Keratinocyte (primary cell): ENCODE data around the gene TEKT3. TPM values are rescaled to one million over a fixed set of nuclear protein-coding genes. Genes with fewer than 3 reads are reported as not detected.

Source experiments
- DNase-seq: peaks from one replicate; pipeline ENCODE4 v3.0.0-alpha.2; 2011; ENCODE audit warnings: low read depth, missing footprints, low spot score
- FAIRE-seq: peaks from 2 replicates; lab custom pipeline; 2011; peaks lifted over from hg19 to GRCh38; lab: Jason Lieb, UNC
- H2AFZ ChIP-seq: 2 replicates; pipeline ENCODE4 v1.6.0; 2012; ENCODE audit warnings: low read length, control low read depth, inconsistent platforms; ENCODE audit not compliant: control insufficient read depth
- H3K27ac ChIP-seq: 2 replicates; pipeline ENCODE4 v1.5.1; 2011; ENCODE audit warnings: low read length; ENCODE audit not compliant: control insufficient read depth, insufficient read depth
- H3K27me3 ChIP-seq: 3 replicates; pipeline ENCODE4 v1.6.0; 2011; ENCODE audit warnings: low read length; ENCODE audit not compliant: control insufficient read depth, insufficient read depth; ENCODE audit errors: extremely low read depth
- H3K36me3 ChIP-seq, 2 experiments: 2 replicates in 1 of 2; 3 replicates in 1 of 2; pipeline ENCODE4 v1.5.1; 2011; ENCODE audit warnings: low read length in 2 of 2, mild to moderate bottlenecking in 1 of 2; ENCODE audit not compliant: control insufficient read depth in 2 of 2, insufficient read depth in 2 of 2; ENCODE audit errors: extremely low read depth in 1 of 2
- H3K4me1 ChIP-seq: 3 replicates; pipeline ENCODE4 v1.5.1; 2011; ENCODE audit warnings: low read length; ENCODE audit not compliant: control insufficient read depth, insufficient read depth; ENCODE audit errors: extremely low read depth
- H3K4me2 ChIP-seq: 3 replicates; pipeline ENCODE4 v1.6.0; 2011; ENCODE audit warnings: low read depth, low read length; ENCODE audit not compliant: control insufficient read depth, insufficient read depth; ENCODE audit errors: extremely low read depth
- H3K4me3 ChIP-seq, 3 experiments: fragments of 200-600 bp in 1 of 3; sonication (generic) in 1 of 3; 2 replicates in 2 of 3; 3 replicates in 1 of 3; pipeline ENCODE4 v1.5.1; 2011 to 2016; ENCODE audit warnings: low read length in 3 of 3, mild to moderate bottlenecking in 3 of 3, control low read depth in 2 of 3, inconsistent platforms in 1 of 3, low read depth in 1 of 3, mixed read lengths in 1 of 3, mixed run types in 1 of 3, moderate library complexity in 1 of 3; ENCODE audit not compliant: control insufficient read depth in 2 of 3, insufficient read depth in 2 of 3; ENCODE audit errors: extremely low read depth in 1 of 3
- H3K79me2 ChIP-seq: 2 replicates; pipeline ENCODE4 v1.6.0; 2012; ENCODE audit warnings: low read length; ENCODE audit not compliant: control insufficient read depth, insufficient read depth
- H3K9ac ChIP-seq: 3 replicates; pipeline ENCODE4 v1.6.0; 2011; ENCODE audit warnings: low read length; ENCODE audit not compliant: control insufficient read depth, insufficient read depth; ENCODE audit errors: extremely low read depth
- H3K9me1 ChIP-seq: 3 replicates; pipeline ENCODE4 v1.6.0; 2011; ENCODE audit warnings: low read length; ENCODE audit not compliant: control insufficient read depth, insufficient read depth; ENCODE audit errors: extremely low read depth
- H3K9me3 ChIP-seq: 2 replicates; pipeline ENCODE4 v1.5.1; 2012; ENCODE audit warnings: low read depth, low read length; ENCODE audit not compliant: control insufficient read depth
- H4K20me1 ChIP-seq: 3 replicates; pipeline ENCODE4 v1.6.0; 2011; ENCODE audit warnings: low read length; ENCODE audit not compliant: control insufficient read depth, insufficient read depth; ENCODE audit errors: extremely low read depth
- EZH2 ChIP-seq: IDR thresholded peaks from one replicate; pipeline ENCODE4 v1.6.1; 2012; ENCODE audit warnings: inconsistent platforms, mild to moderate bottlenecking, low read length, moderate library complexity
- dilution Hi-C: fragments of 300-500 bp; cut with MboI; formaldehyde crosslinking; loops from one replicate; pipeline ENCODE4 v1.7.0; 2020; ENCODE audit warnings: low sequenced_read_pairs; ENCODE audit not compliant: extremely low pct_ligation_motif_present
- polyA plus RNA-seq, 5 experiments: library from polyadenylated mRNA; depleted of rRNA in 3 of 5; stranded (reverse) in 3 of 5; stranded (forward) in 1 of 5; unstranded in 1 of 5; fragments of >200 nt; gene quantifications; 1 replicate in 1 of 5; 2 replicates in 3 of 5; 3 replicates in 1 of 5; pipeline versions ENCODE4 v1.2.1 to v1.2.3, GENCODE V29; 2011 to 2012; ENCODE audit warnings: missing spikeins in 2 of 5, low read depth in 1 of 5, low replicate concordance in 1 of 5
- TF ChIP-seq, protein P1 (sequence below), 3 experiments: IDR thresholded peaks in 1 of 3; conservative IDR thresholded peaks in 1 of 3; optimal IDR thresholded peaks in 1 of 3; 2 replicates in 2 of 3; 3 replicates in 1 of 3; pipeline versions ENCODE3 to v1.5.1; 2011; ENCODE audit warnings: low read length in 3 of 3, mild to moderate bottlenecking in 3 of 3, moderate library complexity in 2 of 3, control low read depth in 1 of 3, inconsistent platforms in 1 of 3; ENCODE audit not compliant: insufficient read depth in 2 of 3; ENCODE audit errors: extremely low read depth in 1 of 3

Gene TEKT3
- polyA plus RNA-seq, 1 donor (not counting 4 experiments of a cell fraction or from before 2014, with no cell fraction given) = 0.16 TPM

DNA sequence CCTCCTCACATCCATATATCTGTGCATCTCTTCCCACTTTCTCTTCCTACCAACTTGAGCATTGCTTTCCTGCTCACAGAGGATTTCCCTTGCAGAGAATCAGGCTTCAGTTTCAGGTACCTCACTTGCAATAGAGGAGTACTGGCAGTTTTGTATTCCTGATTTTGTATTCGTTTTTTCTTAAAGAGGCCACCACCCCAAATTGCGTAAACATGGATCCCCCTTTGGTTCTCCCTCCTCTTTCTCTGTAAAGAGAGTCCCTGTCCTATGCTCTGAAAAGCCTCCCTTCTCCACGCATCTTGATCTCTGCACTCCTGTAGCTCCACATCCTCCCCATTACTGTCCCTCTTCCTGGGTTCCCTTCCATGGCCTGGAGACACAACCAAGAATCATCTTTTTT lies 32.2 kb downstream of the TEKT3 start:
- TF ChIP-seq, protein P1, sequence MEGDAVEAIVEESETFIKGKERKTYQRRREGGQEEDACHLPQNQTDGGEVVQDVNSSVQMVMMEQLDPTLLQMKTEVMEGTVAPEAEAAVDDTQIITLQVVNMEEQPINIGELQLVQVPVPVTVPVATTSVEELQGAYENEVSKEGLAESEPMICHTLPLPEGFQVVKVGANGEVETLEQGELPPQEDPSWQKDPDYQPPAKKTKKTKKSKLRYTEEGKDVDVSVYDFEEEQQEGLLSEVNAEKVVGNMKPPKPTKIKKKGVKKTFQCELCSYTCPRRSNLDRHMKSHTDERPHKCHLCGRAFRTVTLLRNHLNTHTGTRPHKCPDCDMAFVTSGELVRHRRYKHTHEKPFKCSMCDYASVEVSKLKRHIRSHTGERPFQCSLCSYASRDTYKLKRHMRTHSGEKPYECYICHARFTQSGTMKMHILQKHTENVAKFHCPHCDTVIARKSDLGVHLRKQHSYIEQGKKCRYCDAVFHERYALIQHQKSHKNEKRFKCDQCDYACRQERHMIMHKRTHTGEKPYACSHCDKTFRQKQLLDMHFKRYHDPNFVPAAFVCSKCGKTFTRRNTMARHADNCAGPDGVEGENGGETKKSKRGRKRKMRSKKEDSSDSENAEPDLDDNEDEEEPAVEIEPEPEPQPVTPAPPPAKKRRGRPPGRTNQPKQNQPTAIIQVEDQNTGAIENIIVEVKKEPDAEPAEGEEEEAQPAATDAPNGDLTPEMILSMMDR (optimal IDR thresholded peaks at IDR 0.05 in 1 of 3, IDR thresholded peaks at IDR 0.05 in 1 of 3, conservative IDR thresholded peaks at IDR 0.05 in 1 of 3; ENCODE audit: extremely low read depth in 1 of 3, insufficient read depth in 2 of 3, low read length in 3 of 3) = no peak
- no peak for TF ChIP-seq EZH2
- dilution Hi-C loops = no loop called here
- no peaks in the 10 kb centered on the region for H4K20me1 ChIP-seq
- H3K4me1 ChIP-seq = no peaks in the 10 kb centered on the region
- FAIRE-seq (no peak), DNase-seq (no peak)
- H3K27ac ChIP-seq = no peak overlapping the region
- peaks cover 8% of the 10 kb centered on the region for H3K27me3 ChIP-seq
- H3K4me2 ChIP-seq = no peak overlapping the region
- no peak overlapping the region for H2AFZ ChIP-seq
- H3K36me3 ChIP-seq = no peaks in the 10 kb centered on the region
- H3K9ac ChIP-seq = no peak overlapping the region
- no peaks in the 10 kb centered on the region for H3K9me3 ChIP-seq
- no peaks in the 10 kb centered on the region for H3K9me1 ChIP-seq
- H3K79me2 ChIP-seq = no peaks in the 10 kb centered on the region
- H3K4me3 ChIP-seq = no peak overlapping the region

DNA sequence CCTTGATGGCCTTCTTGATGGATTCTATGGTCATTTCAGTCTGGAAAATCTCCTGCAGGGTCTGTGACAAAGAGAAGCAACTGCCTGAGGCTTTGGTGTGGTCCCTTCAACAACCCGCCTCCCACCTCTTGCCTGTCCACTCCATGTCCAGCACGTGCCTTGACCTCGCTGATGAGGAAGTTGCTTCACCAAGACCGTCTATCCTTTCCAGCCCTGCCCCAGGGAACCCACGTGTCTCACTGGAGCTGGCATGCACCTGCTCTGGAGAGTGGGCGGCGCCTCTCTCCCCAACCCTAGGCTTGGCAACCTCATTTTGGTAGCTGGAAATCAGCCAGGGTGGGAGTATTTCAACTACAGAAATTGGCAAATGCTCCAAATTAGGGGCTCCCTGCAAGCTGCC lies 32.6 kb downstream of the TEKT3 start:
- Histone ChIP-seq H3K36me3 (no peaks in the 10 kb centered on the region), H3K79me2 (no peaks in the 10 kb centered on the region), H3K4me1 (no peaks in the 10 kb centered on the region), H3K9me1 (no peaks in the 10 kb centered on the region), H3K4me3 (no peak overlapping the region), H3K4me2 (no peak overlapping the region), H4K20me1 (no peaks in the 10 kb centered on the region), H3K9me3 (no peaks in the 10 kb centered on the region), H3K9ac (no peak overlapping the region), H3K27ac (no peak overlapping the region), H2AFZ (no peak overlapping the region), H3K27me3 (peaks cover 10% of the 10 kb centered on the region)
- TF ChIP-seq, protein P1 (optimal IDR thresholded peaks at IDR 0.05 in 1 of 3, IDR thresholded peaks at IDR 0.05 in 1 of 3, conservative IDR thresholded peaks at IDR 0.05 in 1 of 3; ENCODE audit: extremely low read depth in 1 of 3, insufficient read depth in 2 of 3, low read length in 3 of 3) = no peak
- TF ChIP-seq EZH2 = no peak
- DNase-seq (no peak), FAIRE-seq (no peak)
- dilution Hi-C loops = no loop called here
